Left ventricle myocardium inferior (tissue), 1 donor: ENCODE results near the gene ZNF839. TPM values are rescaled to one million over a fixed set of nuclear protein-coding genes. Genes with fewer than 3 reads are reported as not detected.

Experiments used
- DNase-seq: peaks from one replicate; pipeline ENCODE4 v3.0.0-alpha.2; 2020
- H3K27ac ChIP-seq: fragments of 200-600 bp; replicated peaks from 2 replicates; pipeline ENCODE4 v1.8.0; 2021
- H3K27me3 ChIP-seq: fragments of 200-600 bp; 2 replicates; pipeline ENCODE4 v1.8.0; 2021; ENCODE audit warnings: low read depth
- H3K36me3 ChIP-seq: fragments of 200-600 bp; 2 replicates; pipeline ENCODE4 v1.8.0; 2021
- H3K4me1 ChIP-seq: fragments of 200-600 bp; 2 replicates; pipeline ENCODE4 v1.8.0; 2021
- H3K4me3 ChIP-seq: fragments of 200-600 bp; 2 replicates; pipeline ENCODE4 v1.8.0; 2021; ENCODE audit warnings: mild to moderate bottlenecking, moderate library complexity
- H3K9me3 ChIP-seq: fragments of 200-600 bp; replicated peaks from 2 replicates; pipeline ENCODE4 v1.8.0; 2021
- intact Hi-C: fragments of 100-400 bp; cut with micrococcal nuclease; formaldehyde crosslinking; loops from one replicate; pipeline ENCODE4 v1.11.0; 2022
- long read RNA-seq: library from polyadenylated mRNA; unstranded; transcript quantifications from one replicate; pipeline ENCODE4 v2.0.0, GENCODE V29; 2021
- total RNA-seq: library from RNA; stranded (reverse); fragmentation: NEBNext Ultra II Directional; extraction: Animal tissue kit (Norgen Biotek cat#: 25700); gene quantifications from one replicate; pipeline ENCODE4 v1.2.1, GENCODE V29; 2021
- TF ChIP-seq, protein P1 (sequence below): fragments of 200-600 bp; IDR thresholded peaks from 2 replicates; pipeline ENCODE4 v1.8.0; 2021; ENCODE audit warnings: antibody characterized with exemption, mild to moderate bottlenecking, borderline replicate concordance
- donor health status: DM: no; HTN: yes; CAD: no; lungs with severe emphysema.

Gene ZNF839
- total RNA-seq: 6.9 TPM
- long read RNA-seq, transcript ZNF839-202 (8 exons, 2,987 nt): major isoform, 9 of 19 reads
- long read RNA-seq, partial matches to known transcripts: 2 of 19 reads
- long read RNA-seq, other reads (novel, unspliced or antisense): 8 of 19 reads

DNA sequence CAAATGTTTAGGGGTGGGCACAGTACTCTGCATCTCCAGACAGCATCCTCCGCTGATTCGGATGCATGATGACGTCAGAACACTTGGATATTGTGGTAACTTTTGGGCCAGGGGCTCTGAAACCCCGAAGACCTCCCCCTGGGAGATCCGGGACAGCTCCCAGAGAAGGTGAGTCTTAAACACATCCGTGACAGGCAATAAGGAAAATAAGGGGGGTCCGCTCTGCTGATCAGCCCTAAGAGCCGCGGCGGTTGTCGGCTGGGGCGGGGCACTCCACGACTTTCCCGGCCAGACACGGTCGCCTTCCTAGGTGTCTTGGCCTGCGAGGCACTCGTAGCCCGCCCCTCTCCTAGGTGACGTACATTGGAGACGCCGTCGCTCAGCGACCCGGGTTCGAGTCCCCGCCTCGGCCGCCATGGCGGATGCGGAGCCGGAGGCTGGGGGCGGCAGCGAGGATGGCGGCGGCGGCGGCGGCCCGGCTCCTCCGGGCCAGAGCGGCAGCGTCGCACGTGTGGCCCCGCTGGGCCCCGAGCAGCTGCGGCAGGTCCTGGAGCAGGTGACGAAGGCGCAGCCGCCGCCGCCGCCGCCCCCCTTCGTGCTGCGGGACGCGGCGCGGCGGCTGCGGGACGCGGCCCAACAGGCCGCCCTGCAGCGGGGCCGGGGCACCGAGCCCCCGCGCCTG, at the start of gene ZNF839:
TSS of gene ZNF839 (plus strand) at position 396 of the 682 bp plus-strand sequence. CDS start at position 416, 20 bp downstream.
- peak; percentile 93 for DNase-seq
- H3K36me3 ChIP-seq: no peaks in the 10 kb centered on the region
- H3K4me3 ChIP-seq: peak within 1 kb of the TSS; percentile 91
- H3K4me1 ChIP-seq: peaks cover 62% of the 10 kb centered on the region
- H3K27me3 ChIP-seq: no peaks in the 10 kb centered on the region
- intact Hi-C loops: no loop called here
- H3K9me3 ChIP-seq: no peaks in the 10 kb centered on the region
- TF ChIP-seq, protein P1, sequence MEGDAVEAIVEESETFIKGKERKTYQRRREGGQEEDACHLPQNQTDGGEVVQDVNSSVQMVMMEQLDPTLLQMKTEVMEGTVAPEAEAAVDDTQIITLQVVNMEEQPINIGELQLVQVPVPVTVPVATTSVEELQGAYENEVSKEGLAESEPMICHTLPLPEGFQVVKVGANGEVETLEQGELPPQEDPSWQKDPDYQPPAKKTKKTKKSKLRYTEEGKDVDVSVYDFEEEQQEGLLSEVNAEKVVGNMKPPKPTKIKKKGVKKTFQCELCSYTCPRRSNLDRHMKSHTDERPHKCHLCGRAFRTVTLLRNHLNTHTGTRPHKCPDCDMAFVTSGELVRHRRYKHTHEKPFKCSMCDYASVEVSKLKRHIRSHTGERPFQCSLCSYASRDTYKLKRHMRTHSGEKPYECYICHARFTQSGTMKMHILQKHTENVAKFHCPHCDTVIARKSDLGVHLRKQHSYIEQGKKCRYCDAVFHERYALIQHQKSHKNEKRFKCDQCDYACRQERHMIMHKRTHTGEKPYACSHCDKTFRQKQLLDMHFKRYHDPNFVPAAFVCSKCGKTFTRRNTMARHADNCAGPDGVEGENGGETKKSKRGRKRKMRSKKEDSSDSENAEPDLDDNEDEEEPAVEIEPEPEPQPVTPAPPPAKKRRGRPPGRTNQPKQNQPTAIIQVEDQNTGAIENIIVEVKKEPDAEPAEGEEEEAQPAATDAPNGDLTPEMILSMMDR: no peak
- peak within 1 kb of the TSS; percentile 97 for H3K27ac ChIP-seq

DNA sequence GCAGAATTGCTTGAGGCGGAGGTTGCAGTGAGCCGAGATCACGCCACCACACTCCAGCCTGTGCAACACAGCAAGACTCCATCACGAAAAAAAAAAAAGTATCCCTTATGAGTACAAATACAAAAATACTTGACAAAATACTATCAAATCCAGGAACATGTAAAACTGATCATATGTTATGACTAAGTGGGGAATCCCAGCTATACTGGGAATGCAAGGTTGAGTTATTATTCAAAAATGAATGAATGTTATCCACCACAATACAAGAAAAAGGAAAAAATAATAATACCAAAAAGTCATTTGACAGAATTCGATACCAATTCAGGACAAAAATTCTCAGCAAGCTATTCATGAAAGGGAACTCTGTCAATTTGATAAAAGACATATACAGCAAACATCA, 47.2 kb upstream of the ZNF839 start:
- peaks cover 5% of the 10 kb centered on the region for H3K9me3 ChIP-seq
- intact Hi-C loops: no loop called here
- H3K4me1 ChIP-seq: no peaks in the 10 kb centered on the region
- no peak overlapping the region for H3K27ac ChIP-seq
- H3K4me3 ChIP-seq: no peak overlapping the region
- TF ChIP-seq, protein P1: no peak
- H3K27me3 ChIP-seq: no peaks in the 10 kb centered on the region
- DNase-seq: no peak
- no peaks in the 10 kb centered on the region for H3K36me3 ChIP-seq

DNA sequence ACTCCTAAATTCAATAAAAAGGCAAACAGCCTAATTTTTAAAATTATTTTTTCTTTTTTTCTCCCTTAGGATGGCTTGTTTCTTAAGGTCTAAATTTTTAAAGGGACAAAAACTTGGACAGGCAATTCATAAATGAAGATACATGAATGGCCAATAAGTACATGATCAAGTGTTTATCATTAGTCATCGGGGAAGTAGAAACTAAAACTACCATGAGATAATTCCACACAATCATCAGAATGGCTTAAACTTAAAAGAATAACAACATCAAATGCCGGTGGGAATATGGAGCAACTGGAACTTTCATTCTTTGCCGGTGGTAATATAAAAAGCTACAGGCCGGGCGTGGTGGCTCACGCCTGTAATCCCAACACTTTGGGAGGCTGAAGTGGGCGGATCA, 43.7 kb upstream of the ZNF839 start:
- H3K9me3 ChIP-seq: peaks cover 5% of the 10 kb centered on the region
- DNase-seq: no peak
- no peak overlapping the region for H3K4me3 ChIP-seq
- intact Hi-C loops: no loop called here
- H3K36me3 ChIP-seq: peaks cover 10% of the 10 kb centered on the region
- peaks cover 15% of the 10 kb centered on the region for H3K4me1 ChIP-seq
- no peak overlapping the region for H3K27ac ChIP-seq
- H3K27me3 ChIP-seq: no peaks in the 10 kb centered on the region
- TF ChIP-seq, protein P1: no peak

DNA sequence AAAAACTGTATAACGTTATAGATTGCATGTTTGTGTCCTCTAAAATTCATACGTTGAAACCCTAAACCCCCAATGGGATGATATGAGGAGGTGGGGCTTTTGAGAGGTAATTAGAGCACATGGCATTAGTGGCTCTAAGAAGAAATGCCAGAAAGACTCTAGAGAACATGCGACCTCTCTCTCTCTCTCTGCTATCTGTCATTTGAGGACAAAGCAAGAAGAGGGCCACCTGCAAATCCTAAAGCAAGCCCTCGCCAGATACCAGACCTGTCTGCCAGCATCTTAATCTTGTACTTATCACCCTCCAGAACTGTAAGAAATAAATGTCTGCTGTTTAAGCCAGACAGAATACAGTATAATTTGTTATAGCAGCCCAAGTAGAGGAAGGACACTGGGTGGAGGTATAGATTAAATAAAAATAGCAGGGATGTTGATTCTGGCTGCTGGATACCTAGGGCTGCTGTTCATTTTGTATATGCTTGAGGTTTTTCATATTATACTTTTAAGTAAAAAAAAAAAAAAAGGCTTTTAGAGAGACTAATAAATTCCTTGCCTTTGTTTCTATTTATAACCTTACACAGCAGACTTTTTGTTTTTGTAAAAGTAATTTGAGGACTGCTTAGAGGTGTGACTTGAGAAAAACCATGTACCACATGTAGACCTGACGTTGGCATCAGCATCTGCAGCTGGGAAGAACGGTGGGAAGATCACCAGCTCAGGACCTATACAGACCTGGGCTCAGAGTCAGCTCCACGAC, 41.5 kb upstream of the ZNF839 start:
- intact Hi-C loops: no loop called here
- Histone ChIP-seq H3K36me3 (peaks cover 17% of the 10 kb centered on the region), H3K27me3 (no peaks in the 10 kb centered on the region), H3K27ac (peak overlapping the region; percentile 41), H3K4me1 (peaks cover 15% of the 10 kb centered on the region), H3K4me3 (no peak overlapping the region), H3K9me3 (peaks cover 5% of the 10 kb centered on the region)
- DNase-seq: no peak
- TF ChIP-seq, protein P1: no peak

DNA sequence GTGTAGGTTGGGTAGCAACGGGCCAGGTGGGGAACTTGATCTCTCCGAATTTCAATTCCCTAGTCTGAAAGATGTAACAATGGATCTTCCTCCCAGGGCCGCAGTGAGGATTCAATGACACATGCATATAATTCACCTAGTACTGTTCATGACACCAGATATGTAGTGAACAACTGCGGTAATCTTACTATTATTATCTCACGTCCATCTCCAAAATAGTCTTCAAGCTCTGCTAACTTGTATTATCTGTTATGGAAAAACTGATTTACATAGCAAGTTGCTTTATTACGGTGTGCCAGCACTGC, 41.0 kb upstream of the ZNF839 start:
- TF ChIP-seq, protein P1: no peak
- intact Hi-C loops: no loop called here
- peaks cover 19% of the 10 kb centered on the region for H3K4me1 ChIP-seq
- H3K9me3 ChIP-seq: peaks cover 5% of the 10 kb centered on the region
- H3K27me3 ChIP-seq: no peaks in the 10 kb centered on the region
- no peak for DNase-seq
- peak overlapping the region; percentile 41 for H3K27ac ChIP-seq
- peaks cover 17% of the 10 kb centered on the region for H3K36me3 ChIP-seq
- no peak overlapping the region for H3K4me3 ChIP-seq
